Fibroblast of skin of left biceps (primary cell): ENCODE results near the gene BBS1.

Source experiments
- DNase-seq, 2 experiments: peaks; one replicate each; pipeline ENCODE4 v3.0.0-alpha.2; 2013; ENCODE audit warnings: low read depth in 2 of 2

Gene BBS1

GRCh38 chr11:66549696-66550095, 39.3 kb downstream of the BBS1 start:
- no peak for DNase-seq

- DNase-seq: no peak
Observed at GRCh38 chr11:66550887-66551286, 40.5 kb downstream of the BBS1 start.

DNA sequence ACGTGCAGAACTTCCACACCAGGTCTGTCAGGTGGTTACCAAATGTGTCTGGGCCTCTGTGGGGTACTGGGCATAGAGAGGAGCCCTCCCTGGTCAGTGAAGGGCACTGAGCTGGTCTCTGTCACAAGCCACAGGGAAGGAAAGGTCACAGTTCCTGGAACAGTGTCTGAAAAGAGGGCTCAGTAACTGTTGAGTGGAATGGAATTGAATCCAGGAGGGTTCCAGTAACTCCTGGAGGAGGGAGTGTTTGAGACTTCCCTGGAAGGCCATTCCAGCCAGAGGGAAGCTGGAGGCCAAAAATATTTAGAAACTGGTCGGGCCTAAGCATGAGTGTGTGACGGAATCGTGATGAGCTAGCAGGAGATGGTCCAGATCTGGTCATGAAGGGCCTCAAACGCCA, 44.2 kb downstream of the BBS1 start:
- no peak for DNase-seq

- DNase-seq: no peak
Observed at GRCh38 chr11:66555416-66555815, 45.0 kb downstream of the BBS1 start.

DNA sequence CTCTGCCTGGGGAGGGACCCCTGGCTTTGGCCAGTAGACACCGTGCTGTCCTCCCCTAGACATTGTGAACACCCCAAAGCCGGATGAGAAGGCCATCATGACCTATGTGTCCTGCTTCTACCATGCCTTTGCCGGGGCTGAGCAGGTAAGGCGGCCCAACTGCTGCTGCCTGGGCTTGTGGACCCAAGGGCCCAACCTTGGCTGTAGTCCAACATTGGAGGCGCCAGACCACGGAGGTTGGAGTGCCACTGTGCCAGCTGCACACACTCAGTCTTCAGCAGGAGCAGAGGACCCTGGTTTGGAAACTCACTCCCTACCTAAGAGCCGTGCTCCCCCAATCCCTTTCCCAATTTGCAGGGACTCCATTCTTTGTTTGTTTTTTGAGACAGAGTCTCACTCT, 45.7 kb downstream of the BBS1 start:
- no peak for DNase-seq

DNA sequence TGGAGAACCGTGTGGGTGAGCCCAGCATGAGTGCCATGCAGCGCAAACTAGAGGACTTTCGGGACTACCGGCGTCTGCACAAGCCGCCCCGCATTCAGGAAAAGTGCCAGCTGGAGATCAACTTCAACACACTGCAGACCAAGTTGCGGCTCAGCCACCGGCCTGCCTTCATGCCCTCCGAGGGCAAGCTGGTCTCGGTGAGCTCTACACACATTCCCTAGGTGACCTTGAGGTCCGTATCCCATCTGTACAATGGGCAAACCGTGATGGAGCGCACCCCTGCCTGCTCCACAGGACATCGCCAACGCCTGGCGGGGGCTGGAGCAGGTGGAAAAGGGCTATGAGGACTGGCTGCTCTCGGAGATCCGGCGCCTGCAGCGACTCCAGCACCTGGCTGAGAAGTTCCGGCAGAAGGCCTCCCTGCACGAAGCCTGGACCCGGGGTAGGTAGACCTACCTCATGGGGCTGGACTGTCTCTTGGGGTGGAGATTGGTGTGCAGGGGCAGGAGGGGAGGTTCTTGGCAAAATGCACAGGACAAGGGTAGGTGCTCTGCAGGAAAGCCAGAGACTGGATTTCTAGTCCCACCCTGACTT, 47.4 kb downstream of the BBS1 start:
- DNase-seq: no peak

GRCh38 chr11:66559142-66559865, 48.9 kb downstream of the BBS1 start:
- DNase-seq: no peak

- DNase-seq: no peak
Observed at GRCh38 chr11:66559866-66560676, 49.6 kb downstream of the BBS1 start.

DNA sequence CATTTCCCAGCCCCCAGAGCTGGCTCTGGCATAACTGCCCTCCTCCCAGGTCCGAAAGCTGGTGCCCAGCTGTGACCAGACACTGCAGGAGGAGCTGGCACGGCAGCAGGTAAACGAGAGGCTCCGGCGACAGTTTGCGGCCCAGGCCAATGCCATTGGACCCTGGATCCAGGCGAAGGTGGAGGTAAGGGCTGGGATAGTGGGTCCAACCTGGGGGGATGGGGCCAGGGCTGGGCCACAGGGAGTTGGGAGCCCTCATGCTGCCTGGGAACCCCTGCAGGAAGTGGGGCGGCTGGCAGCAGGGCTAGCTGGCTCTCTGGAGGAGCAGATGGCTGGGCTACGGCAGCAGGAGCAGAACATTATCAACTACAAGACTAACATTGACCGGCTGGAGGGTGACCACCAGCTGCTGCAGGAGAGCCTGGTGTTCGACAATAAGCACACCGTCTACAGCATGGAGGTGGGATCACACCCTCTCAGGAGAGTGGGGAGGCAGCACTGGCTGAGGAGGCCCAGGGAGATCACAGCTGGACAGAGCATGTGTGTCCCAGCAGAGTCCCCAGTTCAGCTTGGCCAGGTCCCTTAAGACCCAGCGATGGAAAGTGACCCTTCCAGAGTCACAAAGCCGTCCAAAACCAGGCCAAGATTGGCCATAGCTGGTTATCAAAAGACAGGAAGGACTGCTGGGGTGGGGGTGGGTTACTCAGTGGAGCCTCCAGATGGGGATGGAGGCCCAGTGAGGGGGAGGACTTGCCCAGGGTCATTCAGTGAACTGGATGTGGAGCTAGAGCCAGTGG, 50.9 kb downstream of the BBS1 start:
- DNase-seq: no peak

- DNase-seq: no peak
Observed at GRCh38 chr11:66561975-66562248, 51.5 kb downstream of the BBS1 start.

GRCh38 chr11:66562275-66562674, 51.8 kb downstream of the BBS1 start:
- no peak for DNase-seq

GRCh38 chr11:66562907-66563583, 52.6 kb downstream of the BBS1 start:
- DNase-seq: no peak

DNA sequence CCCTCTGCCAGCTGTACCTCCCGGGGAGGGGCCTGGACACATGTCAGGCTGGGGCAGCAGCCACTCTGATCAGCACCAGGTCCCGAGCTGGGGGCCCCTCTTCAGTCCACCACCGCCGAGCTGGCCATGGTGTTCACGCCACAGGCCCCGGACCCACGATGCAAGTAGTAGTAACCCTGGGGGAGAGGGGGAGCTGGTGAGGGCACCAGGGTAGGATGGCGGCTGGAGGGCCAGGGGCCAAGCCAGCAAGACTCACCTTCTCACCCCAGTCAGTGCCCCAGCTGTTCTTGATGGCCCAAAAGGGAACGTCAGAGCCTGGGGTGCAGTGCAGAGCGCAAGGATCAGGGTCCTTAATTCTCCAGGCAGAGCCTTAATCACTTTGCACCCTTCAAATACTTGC, 53.4 kb downstream of the BBS1 start:
- DNase-seq: no peak

GRCh38 chr11:66564538-66564937, 54.1 kb downstream of the BBS1 start:
- no peak for DNase-seq

DNA sequence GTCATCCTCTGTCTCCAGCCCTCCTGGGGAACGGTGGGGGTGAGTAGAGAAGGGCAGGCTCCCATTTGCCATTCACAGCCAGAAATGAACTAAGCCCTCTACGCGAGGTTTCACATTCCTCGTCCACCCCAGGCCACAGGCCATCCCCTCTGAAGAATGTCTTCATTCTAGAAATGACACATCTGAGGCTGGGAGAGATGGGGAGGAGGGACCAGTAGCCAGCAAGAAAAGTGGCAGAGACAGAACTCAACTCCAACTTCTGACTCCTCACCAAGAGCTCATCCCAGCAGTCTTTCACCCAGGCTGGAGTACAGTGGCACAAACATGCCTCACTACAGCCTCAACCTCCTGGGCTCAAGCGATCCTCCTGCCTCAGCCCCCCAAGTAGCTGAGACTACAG, 54.5 kb downstream of the BBS1 start:
- DNase-seq: no peak

DNA sequence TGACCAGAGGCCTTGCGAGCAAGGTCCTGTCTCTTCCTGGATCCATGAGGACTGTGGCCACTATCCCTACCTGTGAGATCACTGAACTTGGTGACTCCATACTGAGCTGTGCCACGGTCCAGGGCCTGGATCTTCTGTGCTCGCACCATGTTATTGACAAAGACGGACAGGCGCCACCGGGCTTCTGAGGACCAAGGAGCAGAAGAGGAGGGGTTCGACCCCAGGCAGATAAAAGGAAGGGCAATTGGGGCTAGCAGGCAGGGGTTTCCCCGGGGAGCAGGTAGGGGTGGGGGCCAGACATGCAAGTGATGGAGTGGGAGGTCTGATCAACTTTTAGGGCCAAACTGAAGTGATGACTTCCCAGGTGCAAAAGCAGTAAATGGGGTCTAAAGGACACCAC, 55.8 kb downstream of the BBS1 start:
- no peak for DNase-seq

DNA sequence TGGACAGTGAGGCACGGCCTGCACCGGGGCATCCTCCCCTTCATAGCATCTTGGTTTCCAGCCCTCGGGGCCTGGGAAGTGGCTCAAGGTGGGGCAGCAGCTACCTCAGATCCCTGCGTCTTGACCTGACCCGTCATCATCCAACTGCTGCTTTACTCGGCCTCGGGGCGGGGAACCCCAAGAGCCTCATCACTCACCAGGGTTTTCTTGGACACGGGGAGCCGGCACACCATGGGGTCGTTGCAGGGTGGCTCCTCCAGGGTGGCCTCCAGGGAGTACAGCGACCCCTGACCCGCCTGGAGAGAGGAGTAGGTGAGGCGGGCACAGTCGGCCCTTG, 57.3 kb downstream of the BBS1 start:
- no peak for DNase-seq

DNA sequence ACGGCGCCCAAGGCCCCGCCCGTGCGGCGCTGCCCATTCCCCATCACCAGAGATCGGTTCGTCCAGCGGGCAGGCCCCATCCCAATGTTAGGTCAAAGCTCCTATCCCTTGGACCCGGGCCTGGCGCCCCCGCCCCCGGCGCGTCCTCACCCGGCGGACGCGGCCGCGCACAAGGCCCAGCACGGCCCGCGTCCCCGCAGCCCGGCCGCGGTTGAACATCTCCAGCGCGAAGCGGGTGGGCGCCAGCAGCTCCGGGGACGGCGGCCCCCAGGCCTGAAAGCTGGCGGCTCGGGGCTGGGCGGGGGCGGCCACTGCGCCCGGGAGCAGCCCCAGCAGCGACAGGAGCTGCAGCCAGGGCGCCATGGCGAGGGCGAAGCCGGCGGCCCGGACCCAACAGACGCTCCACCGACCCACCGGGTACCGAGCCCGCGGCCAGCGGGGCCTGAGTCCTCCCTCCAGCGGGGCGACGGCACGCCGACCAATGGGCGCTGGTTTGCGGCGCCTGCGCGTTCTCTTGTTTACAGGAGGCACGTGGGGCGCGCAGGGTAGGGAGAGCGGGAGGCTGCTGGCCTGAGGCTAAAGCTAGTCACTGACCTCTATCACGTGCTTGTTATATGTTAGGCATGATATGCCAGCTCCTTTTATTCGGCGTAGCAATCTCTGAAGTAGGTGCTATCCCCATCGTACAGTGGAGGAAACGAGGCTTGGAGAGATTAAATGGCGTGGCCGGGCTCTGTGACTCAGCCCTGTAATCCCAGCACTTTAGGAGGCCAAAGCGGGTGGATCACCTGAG, 57.9 kb downstream of the BBS1 start, which contains the start of gene CTSF:
Gene CTSF (minus strand): TSS at position 483 of the 793 bp plus-strand sequence. CDS start 120 bp downstream, at position 363.
- peak in 1 of 2 experiments; percentile 32 for DNase-seq

- DNase-seq: no peak
Observed at GRCh38 chr11:66569076-66569475, 58.6 kb downstream of the BBS1 start.

DNA sequence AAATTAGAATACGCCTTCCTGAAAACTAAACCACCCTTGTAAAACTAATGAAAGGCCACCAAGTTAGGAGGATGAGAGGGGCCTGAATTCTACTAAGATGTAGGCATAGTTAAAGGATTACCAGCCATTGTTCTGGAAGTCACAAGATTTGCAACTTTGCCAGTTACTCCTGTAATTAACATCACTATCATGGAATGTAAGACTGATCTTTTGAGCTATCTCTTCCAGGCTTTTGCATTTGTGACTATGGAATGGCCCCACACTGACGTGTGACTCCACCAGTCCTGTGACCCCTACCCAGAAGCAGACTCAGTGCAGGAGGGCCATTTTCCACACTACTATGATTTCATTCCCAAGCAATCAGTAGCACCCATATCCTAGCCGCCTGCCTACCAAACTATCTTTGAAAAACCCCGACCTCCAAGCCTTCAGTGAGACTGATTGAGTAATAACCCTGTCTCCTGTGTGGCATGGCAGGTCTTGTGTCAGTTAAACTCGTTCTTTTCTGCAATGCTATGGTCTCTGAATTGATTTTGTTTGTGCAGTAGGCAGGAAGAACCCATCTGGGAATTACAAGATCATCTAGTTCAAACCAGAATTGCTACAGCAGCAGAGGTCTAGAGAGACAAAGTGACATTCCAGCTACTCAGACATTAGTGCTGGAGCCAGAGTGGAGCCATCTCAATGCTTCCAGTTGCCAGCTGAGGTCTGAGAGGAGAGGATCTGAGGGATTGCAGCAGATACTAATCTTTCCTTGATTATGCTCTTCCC, 59.8 kb downstream of the BBS1 start:
- no peak for DNase-seq
